ENCODE results near the gene TRAF2. TPM values are rescaled to one million over a fixed set of nuclear protein-coding genes. Genes with fewer than 3 reads are reported as not detected.

The TRAF2 gene
- total and polyA plus RNA-seq, 2 of the 13 experiments (the other 11 are each of a cell fraction or from before 2014, with no cell fraction given): 12.4 to 13.6 TPM

GRCh38 chr9:136944519-136945332, 58.4 kb downstream of the TRAF2 start, which contains the start of the genes C8G and FBXW5 (continued):
- TF ChIP-seq POLR2G (IDR thresholded peaks at IDR 0.05; ENCODE audit: low read depth, low read length) (peak; percentile 12; the same call in 1 of the 2 replicates), ZNF232 (CRISPR knock-in tag; IDR thresholded peaks at IDR 0.05; ENCODE audit: borderline replicate concordance) (no peak), ZNF652 (CRISPR knock-in tag; IDR thresholded peaks at IDR 0.05; ENCODE audit: borderline replicate concordance, low read depth) (no peak), CREM (IDR thresholded peaks at IDR 0.05) (no peak), CREM (CRISPR knock-in tag; IDR thresholded peaks at IDR 0.05) (no peak), ZFP41 (CRISPR knock-in tag; IDR thresholded peaks at IDR 0.05; ENCODE audit: borderline replicate concordance) (no peak), NCOR1 (IDR thresholded peaks at IDR 0.05; ENCODE audit: borderline replicate concordance, low read length) (peak; percentile 91; the same call in 1 of the 2 replicates), ZFY (CRISPR knock-in tag; IDR thresholded peaks at IDR 0.05) (peak; percentile 26), CBFB (CRISPR knock-in tag; IDR thresholded peaks at IDR 0.05) (no peak; the same call in 1 of the 2 replicates), ZNF784 (CRISPR knock-in tag; IDR thresholded peaks at IDR 0.05; ENCODE audit: borderline replicate concordance) (no peak), ZNF407 (CRISPR knock-in tag; IDR thresholded peaks at IDR 0.05; ENCODE audit: not compliant biosample characterization) (peak; percentile 8), NCOA1 (CRISPR knock-in tag; IDR thresholded peaks at IDR 0.05) (no peak), ZNF646 (CRISPR knock-in tag; IDR thresholded peaks at IDR 0.05) (no peak)
